ENCODE results near the gene GINS3.

The GINS3 gene

GRCh38 chr16:58426966-58427365 lies 34.7 kb downstream of the GINS3 start:
- no peak for DNase-seq

- DNase-seq, result no peak
These were observed 36.6 kb downstream of the GINS3 start for GRCh38 chr16:58428621-58429542.

GRCh38 chr16:58430718-58431117 lies 38.4 kb downstream of the GINS3 start:
- no peak for DNase-seq

GRCh38 chr16:58433569-58433951 lies 41.3 kb downstream of the GINS3 start:
- DNase-seq, result no peak

- DNase-seq, result no peak
These were observed 43.5 kb downstream of the GINS3 start for GRCh38 chr16:58435779-58436178.

DNA sequence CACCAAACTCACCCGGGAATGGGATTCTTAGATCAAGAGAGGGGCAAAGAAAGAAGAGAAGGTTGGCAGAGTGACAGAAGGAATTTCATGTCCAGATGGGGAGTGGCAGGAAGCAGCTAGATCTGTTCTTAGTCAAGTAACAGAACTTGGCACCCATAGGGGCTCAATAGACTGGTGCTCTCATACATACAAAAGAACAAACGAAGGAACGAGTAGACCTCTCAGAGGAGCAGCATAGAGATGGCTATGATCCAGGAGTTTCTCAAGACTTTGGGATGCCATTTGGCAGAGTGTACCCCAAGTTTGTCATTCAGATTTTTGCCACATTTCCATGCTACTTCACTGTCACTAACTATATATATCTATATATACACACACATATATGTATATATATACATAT lies 47.9 kb downstream of the GINS3 start:
- no peak for DNase-seq

GRCh38 chr16:58442547-58442946 lies 50.3 kb downstream of the GINS3 start:
- DNase-seq, result no peak

- DNase-seq, result no peak
These were observed 51.5 kb downstream of the GINS3 start for GRCh38 chr16:58443783-58444182.

- no peak for DNase-seq
These were observed 52.0 kb downstream of the GINS3 start for GRCh38 chr16:58444265-58444664.

- DNase-seq, result no peak
These were observed 56.6 kb downstream of the GINS3 start for GRCh38 chr16:58448890-58449289.

DNA sequence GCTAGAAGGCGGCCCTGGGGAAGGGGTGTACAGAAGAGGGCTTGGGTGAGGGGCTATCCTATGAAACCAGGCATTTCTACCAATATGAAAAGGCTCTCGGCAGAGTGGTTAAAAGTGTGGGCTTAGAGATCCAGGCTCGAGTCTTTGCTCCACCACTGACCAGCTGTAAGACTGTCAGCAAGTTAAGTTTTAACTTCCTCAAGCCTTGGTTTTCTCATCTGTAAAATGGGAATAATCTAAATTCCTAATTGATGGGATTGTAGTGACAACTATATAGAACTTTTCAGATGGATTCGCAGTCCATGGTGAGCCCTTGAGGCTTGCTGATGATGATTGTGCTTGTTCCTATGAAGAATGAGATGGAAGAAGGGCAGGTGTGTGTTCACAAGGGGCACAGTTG lies 57.0 kb downstream of the GINS3 start:
- DNase-seq, result no peak

DNA sequence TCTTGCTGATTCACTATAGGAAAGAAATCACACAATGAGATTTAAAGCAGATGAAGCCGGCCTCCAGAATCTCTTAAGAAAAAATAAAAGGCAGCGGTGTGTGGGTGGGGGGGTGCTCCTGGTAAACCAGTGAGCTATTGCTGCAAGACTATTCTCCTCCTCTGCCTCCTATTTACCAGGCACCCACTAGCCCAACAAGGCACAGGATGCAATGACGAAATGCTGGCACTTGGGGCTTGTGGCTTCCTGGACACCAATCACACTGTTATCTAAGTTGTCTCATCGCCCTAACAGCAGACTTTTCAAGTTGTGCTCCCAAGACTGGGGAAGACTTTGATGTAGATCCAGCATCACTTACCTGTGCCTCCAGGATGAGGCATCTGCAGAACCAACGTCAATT lies 57.5 kb downstream of the GINS3 start:
- DNase-seq, result no peak

DNA sequence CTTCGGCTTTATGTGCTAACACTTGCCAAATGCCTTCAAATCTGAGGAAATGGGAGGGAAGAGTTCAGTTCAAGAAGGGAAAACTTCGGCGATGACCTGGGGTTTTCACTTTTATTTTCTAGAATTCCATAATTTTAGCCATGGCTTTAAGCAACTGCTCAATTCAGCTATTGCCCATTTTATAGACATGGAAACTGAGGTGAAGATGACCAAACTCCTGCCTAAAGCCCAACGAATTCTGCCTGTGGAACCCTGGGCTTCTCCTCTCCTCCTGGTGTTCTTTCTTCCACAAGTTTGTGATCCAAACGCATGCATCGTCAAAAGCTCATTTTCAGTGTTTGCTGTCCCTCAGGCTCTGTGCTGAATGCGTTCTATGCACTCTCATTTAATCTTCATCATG lies 58.3 kb downstream of the GINS3 start:
- no peak for DNase-seq

DNA sequence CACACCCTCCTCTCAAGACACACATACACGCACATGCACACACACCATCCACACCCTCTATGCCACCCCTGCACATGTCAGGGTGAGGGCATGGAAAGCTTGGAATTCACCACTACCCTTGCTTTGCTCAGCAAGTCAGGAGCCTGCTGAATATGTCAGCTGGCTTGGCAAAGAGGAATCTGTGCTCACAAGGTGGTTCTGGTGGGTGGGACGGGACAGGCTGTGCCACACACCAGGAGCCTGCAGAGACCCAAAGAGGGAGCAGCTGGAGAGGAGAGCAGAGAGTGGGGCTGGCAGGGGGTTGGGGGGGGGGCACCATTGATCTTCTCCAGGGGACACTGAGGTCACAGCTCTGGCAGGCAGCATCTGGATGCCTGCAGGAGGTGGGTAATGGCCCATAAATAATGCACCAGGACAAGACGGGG lies 59.0 kb downstream of the GINS3 start:
- no peak for DNase-seq

GRCh38 chr16:58451945-58452401 lies 59.7 kb downstream of the GINS3 start:
- no peak for DNase-seq

- no peak for DNase-seq
These were observed 60.4 kb downstream of the GINS3 start for GRCh38 chr16:58452640-58453039.

DNA sequence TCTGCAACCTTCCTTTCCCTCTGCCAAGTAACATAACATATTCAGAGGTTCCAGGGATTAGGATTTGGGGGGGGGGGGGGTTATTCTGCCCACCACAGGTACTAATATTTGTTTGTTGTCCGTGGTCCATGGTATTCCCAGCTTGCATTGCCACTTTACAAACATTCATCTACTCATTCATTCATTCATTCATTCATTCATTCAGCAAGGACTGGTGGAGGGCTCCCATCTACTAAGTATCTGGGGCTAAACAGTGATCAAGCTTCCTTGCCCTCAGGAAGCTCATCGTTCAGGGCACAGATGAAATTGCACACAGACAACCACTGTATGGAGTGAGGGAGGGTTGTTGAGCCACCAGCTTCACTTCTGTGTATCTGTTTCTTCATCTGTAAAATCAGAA lies 61.9 kb downstream of the GINS3 start:
- no peak for DNase-seq

DNA sequence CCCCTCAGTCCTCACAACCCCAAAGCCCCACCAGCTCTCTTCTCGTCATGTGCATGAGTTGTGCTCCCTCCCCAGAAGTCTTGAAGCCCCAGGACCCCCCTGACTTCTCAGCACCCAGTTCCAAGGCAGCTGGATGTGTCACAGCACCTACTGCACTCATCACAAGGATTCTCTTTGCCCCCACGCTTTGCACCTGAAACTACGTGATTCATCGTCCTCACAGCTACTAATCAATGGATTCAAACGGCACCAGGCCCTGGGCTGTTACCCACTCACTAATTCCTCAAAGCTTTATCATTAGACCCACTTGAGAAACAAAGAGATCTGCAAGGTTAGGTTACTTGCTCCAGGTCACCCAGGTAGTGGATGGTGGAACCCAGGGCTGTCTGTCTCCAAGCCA lies 62.6 kb downstream of the GINS3 start:
- DNase-seq, result no peak
